Nephron progenitor cell (in vitro differentiated cells): ENCODE results near the gene MAP6.

ENCODE experiments used
- DNase-seq: peaks from one replicate; pipeline ENCODE4 v3.0.0; 2021
- H3K27ac Mint-ChIP-seq: 2 replicates; pipeline ENCODE4 v1.8.0; 2021; ENCODE audit warnings: mild to moderate bottlenecking, moderate library complexity, mixed read lengths
- H3K27me3 Mint-ChIP-seq: 2 replicates; pipeline ENCODE4 v1.8.0; 2021; ENCODE audit warnings: mild to moderate bottlenecking, low read depth, mixed read lengths; ENCODE audit not compliant: poor library complexity
- H3K36me3 Mint-ChIP-seq: 2 replicates; pipeline ENCODE4 v1.8.0; 2021; ENCODE audit warnings: low read depth, mixed read lengths
- H3K4me1 Mint-ChIP-seq: 2 replicates; pipeline ENCODE4 v1.8.0; 2021; ENCODE audit warnings: mixed read lengths
- H3K4me3 Mint-ChIP-seq: 2 replicates; pipeline ENCODE4 v1.8.0; 2021; ENCODE audit warnings: mild to moderate bottlenecking, moderate library complexity, mixed read lengths
- H3K9me3 Mint-ChIP-seq: 2 replicates; pipeline ENCODE4 v1.8.0; 2021; ENCODE audit warnings: mild to moderate bottlenecking, moderate library complexity, mixed read lengths
- TF ChIP-seq, protein P1 (sequence below): fragments of 200-600 bp; sonication (generic); IDR thresholded peaks from 2 replicates; pipeline ENCODE4 v1.5.0; 2021; ENCODE audit warnings: antibody characterized with exemption

MAP6 gene

DNA sequence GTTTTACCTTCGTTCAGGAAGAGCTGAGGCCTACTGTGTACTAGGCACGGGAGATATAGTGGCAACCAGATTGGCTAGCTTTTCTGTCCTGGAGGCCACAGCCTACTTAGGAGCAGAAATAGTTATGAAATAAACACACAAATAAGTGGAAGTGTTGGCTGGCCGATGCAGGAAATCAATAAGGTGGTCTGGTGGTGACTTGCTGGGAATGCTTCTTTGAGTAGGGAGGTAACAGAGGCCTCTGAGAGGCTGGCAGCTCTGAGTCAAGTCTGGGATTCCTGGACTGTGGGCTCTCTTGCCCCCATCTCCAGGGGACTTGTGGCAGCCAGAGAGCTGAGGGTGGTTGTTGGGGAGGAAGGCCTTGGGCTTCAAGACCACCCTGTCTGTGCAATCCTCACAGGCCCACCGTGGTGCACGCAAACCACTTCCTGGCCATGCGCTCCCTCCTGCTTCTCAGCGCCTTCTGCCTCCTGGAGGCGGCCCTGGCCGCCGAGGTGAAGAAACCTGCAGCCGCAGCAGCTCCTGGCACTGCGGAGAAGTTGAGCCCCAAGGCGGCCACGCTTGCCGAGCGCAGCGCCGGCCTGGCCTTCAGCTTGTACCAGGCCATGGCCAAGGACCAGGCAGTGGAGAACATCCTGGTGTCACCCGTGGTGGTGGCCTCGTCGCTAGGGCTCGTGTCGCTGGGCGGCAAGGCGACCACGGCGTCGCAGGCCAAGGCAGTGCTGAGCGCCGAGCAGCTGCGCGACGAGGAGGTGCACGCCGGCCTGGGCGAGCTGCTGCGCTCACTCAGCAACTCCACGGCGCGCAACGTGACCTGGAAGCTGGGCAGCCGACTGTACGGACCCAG, 102.7 kb downstream of the MAP6 start:
- DNase-seq = no peak
- Mint-ChIP-seq H3K27me3 (peaks cover 9% of the 10 kb centered on the region), H3K4me1 (peaks cover 48% of the 10 kb centered on the region), H3K9me3 (no peaks in the 10 kb centered on the region), H3K36me3 (peaks cover 31% of the 10 kb centered on the region), H3K27ac (peak overlapping the region; percentile 91), H3K4me3 (no peak overlapping the region)
- TF ChIP-seq, protein P1, sequence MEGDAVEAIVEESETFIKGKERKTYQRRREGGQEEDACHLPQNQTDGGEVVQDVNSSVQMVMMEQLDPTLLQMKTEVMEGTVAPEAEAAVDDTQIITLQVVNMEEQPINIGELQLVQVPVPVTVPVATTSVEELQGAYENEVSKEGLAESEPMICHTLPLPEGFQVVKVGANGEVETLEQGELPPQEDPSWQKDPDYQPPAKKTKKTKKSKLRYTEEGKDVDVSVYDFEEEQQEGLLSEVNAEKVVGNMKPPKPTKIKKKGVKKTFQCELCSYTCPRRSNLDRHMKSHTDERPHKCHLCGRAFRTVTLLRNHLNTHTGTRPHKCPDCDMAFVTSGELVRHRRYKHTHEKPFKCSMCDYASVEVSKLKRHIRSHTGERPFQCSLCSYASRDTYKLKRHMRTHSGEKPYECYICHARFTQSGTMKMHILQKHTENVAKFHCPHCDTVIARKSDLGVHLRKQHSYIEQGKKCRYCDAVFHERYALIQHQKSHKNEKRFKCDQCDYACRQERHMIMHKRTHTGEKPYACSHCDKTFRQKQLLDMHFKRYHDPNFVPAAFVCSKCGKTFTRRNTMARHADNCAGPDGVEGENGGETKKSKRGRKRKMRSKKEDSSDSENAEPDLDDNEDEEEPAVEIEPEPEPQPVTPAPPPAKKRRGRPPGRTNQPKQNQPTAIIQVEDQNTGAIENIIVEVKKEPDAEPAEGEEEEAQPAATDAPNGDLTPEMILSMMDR = no peak

DNA sequence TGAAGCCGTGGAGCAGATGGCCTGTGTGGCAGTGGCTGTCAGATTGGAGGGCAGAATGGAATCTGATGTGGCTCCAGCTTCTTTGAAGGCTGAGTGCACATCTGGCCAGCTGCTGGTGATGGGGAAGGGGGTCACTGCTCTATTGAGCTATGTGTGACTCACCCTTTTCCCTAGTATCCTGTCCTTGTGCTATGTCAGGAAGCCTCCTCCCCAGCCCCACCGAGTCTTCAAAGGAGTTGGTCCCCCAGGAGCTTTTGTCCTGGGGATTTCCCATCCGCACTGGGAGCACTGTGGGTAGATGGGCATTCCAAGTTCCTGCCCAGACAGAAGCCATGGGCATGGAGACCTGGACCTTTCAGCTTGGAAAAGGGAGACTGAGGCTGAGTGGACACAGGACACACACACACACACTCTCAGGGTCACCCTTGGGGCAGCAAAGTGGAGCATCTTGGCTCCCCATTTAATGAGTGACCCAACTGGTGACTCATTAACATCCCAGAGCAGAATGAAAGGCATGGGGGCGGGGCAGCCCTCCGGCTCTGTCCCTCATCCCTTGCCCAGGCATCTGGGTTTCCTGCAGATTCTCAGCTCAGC, 103.5 kb downstream of the MAP6 start:
- H3K9me3 Mint-ChIP-seq = no peaks in the 10 kb centered on the region
- H3K27ac Mint-ChIP-seq = peak overlapping the region; percentile 91
- TF ChIP-seq, protein P1 = no peak
- H3K27me3 Mint-ChIP-seq = peaks cover 7% of the 10 kb centered on the region
- peaks cover 23% of the 10 kb centered on the region for H3K36me3 Mint-ChIP-seq
- no peak for DNase-seq
- peak overlapping the region; percentile 92 for H3K4me3 Mint-ChIP-seq
- peaks cover 56% of the 10 kb centered on the region for H3K4me1 Mint-ChIP-seq

DNA sequence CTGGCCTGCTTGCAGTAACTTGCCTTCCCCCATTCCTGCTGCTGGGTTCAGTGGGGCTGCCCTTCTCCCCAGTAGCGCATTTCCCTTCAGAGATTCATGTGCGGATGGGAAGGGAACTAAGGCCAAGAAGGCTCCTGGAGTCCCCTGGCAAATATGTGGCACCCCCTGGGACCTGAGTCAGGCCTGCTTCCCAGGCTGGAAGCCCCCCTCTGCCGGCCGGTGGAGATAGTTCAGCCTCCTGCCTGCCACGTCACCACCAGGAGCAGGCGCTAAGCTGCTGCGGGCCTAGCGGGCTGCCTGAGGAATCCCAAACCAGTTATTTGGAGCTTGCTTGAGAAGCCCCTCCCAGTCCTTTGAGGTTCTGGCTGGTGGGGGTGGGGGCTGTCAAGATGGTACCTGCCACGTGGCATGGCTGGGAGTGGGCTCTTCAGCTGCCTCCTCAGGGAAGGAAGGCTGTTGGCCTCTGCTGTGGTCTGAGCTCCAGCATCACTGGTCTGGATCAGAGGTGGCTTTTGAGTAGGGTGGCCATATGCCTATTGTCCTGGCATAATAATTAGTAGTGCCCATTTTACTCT, 104.8 kb downstream of the MAP6 start:
- TF ChIP-seq, protein P1 = peak; percentile 56
- peaks cover 21% of the 10 kb centered on the region for H3K36me3 Mint-ChIP-seq
- peaks cover 68% of the 10 kb centered on the region for H3K4me1 Mint-ChIP-seq
- peak; percentile 78 for DNase-seq
- peaks cover 10% of the 10 kb centered on the region for H3K27me3 Mint-ChIP-seq
- H3K27ac Mint-ChIP-seq = peak overlapping the region; percentile 99
- H3K9me3 Mint-ChIP-seq = no peaks in the 10 kb centered on the region
- H3K4me3 Mint-ChIP-seq = peak overlapping the region; percentile 92

DNA sequence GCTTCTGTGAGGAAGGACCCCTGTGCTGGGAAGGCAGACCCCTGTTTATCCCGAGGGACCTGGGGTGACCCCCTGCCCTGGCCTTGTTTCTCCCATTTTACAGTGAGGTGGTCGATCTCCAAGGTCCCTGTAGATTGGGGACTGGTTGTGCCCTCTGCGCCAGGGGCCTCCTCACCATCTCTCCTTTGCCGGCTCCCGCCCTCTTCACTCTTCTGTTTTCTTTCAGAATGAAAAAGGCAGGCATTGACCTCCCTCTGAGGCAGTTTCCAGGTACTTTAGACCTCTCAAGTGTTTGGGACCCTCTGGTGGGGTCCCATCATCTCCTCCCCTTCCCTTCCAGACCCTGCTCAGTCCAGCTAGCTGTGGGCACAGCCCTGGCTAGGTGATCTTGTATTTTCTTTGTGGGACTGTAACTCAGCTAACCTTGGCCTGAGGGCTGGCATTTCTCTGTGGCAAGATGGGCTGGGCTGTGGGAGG, 105.3 kb downstream of the MAP6 start:
- Mint-ChIP-seq H3K9me3 (no peaks in the 10 kb centered on the region), H3K4me1 (peaks cover 74% of the 10 kb centered on the region), H3K27ac (peak overlapping the region; percentile 99), H3K36me3 (peaks cover 16% of the 10 kb centered on the region), H3K4me3 (peak overlapping the region; percentile 92), H3K27me3 (peaks cover 10% of the 10 kb centered on the region)
- DNase-seq = no peak
- TF ChIP-seq, protein P1 = no peak

DNA sequence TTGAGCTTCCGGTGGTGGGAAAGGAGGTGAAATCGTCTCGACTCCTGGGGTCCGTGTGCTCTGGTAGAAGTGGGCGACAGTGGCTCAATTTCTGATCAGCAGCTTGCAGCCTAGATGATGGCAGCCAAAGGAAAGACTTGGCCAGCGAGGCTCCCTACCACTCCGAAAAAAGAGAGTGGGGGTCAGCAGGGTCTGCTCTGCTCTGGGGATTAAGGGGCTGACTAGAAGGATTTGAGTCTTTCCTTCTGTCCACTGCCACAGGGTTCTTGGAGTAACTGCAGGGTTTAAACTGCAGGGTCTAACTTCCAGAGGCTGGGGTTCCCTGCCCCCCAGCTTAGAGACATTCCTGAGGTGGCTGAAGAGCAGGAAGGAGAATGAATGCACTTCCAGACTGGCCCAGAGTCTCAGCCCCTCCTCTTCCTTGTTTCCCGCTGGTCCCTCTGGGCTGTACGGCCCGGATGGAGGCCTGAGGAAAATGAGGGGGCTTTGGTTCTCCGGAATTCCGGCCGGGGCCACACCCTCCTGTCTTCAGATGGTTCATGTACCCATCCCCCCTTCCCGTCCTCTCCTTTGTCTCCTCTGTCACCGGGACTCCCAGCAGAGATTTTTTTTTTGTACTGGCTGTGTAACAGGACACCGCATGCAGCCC, 105.9 kb downstream of the MAP6 start:
- DNase-seq = peak; percentile 67
- peak overlapping the region; percentile 92 for H3K4me3 Mint-ChIP-seq
- peaks cover 10% of the 10 kb centered on the region for H3K27me3 Mint-ChIP-seq
- H3K27ac Mint-ChIP-seq = peak overlapping the region; percentile 99
- peaks cover 10% of the 10 kb centered on the region for H3K36me3 Mint-ChIP-seq
- H3K4me1 Mint-ChIP-seq = peaks cover 79% of the 10 kb centered on the region
- TF ChIP-seq, protein P1 = no peak
- no peaks in the 10 kb centered on the region for H3K9me3 Mint-ChIP-seq
